Measurements from ENCODE around the gene CNOT8.
"Not testable (repeated sequence)": the region's sequence is repeated elsewhere in the genome, so short reads cannot be mapped to it uniquely, and the experiment has no call there.

The CNOT8 gene

DNA sequence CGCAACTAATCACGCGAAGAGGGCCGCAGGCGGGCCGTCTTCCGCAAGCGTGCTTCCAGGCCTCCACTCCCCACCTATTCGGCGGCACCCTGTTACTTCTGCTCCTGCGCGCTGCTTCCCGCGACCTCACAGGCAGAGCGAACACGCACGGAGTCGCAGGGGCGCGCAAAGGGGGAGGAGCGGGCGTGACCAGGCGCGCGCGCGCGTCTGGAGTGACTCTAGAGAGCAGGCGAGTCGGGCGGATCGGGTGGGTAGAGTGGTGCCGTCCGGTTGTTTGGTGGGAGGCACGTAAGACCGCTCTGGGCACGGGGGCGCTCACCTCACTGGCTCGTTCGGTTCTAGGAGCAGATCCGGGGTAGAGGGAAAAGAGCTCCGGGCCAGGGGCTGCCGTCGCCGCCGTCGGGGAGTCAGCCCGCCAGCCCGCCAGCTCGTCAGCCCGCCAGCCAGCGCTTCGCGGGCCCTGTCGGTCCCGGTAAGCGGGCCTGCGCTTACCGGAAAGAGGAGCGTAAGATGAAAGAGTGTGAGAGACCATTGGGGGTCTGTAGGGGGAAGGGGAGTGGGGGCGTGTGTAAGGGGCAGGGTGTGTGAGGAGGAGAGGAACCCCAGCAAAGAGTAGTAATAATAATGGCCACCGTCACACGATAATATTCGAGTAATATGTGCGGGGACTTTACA is at the start of gene CNOT8:
CNOT8 (plus strand) TSS at position 331 of the 675 bp plus-strand sequence. CDS start 4,652 bp downstream, outside the sequence.
- peak; percentile 96 to 97 for DNase-seq (ENCODE audit: low read depth in 1 of 2, low spot score in 1 of 2)

DNA sequence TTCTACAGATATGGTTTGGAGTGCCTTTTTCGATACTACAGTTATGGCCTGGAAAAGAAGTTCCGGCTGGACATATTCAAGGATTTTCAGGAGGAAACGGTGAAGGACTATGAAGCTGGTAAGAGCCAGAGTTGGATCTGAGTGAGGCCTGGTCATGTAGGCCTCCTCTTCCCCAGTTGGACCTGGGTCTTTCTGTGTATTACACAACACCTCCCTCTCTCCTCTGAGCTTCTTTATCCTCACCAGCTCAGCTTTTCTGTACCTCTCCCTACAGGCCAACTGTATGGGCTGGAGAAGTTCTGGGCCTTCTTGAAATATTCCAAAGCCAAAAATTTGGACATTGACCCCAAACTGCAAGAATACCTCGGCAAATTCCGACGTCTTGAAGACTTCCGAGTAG is 47.2 kb upstream of the CNOT8 start:
- DNase-seq (ENCODE audit: low read depth in 1 of 2, low spot score in 1 of 2): no peak

DNA sequence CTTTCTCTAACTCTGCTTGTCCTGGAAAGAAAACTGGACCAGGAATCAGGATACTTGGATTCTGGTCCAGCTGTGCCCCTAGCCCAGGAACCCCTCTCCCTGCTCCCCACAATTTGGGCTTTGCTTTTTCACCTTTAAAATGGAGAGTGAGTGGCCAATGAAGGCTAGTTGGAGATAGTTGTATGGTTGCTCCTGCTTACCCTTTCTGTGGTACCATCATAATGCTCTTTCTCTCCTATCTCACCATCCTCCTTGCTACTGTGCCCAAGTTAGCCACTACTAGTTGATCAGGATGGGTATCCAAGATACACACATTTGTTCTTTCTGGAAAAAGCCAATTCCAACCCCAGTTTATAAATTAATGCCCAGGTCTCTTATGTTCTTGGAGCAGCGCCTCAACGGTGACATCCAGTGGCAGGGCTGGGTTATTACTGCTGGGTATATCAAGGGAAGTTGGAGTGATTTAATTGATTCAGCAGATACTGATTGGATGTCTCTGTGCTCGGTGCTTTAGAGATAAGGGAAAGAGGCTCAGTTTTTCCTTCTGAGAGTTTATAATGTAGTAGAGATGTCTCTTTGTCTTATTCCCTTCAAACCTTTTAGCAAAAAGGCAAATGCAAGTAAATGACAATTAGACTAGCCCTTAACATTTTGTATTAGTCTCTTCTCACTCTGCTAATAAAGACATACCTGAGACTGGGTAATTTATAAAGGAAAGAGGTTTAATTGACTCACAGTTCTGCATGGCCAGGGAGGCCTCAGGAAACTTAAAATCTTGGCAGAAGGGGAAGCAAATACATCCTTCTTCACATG is 46.6 kb upstream of the CNOT8 start:
- DNase-seq (ENCODE audit: low read depth in 1 of 2, low spot score in 1 of 2): peak; percentile 30 to 42

DNA sequence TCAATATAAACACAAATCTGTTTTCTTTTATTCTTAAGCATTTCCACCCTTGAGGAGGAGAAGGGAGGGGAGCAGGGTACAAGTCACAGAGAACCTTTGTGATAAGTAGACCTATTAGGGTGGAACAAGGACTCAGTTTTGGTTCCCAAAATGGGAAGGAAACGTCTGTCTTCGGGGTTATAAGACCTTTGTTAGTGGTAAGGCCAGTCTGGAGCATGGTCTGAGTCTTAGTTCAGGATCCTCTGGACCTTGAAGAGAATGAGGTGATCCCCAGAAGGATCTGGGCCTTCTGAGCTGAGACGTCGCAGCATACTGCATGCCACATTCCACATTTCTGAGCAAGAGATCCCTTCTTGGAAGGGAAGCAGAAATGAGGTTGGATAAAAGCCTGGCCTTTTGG is 45.3 kb upstream of the CNOT8 start:
- no peak for DNase-seq (ENCODE audit: low read depth in 1 of 2, low spot score in 1 of 2)

- DNase-seq (ENCODE audit: low read depth in 1 of 2, low spot score in 1 of 2): no peak
Observed at GRCh38 chr5:154813736-154814135, 44.7 kb upstream of the CNOT8 start.

GRCh38 chr5:154815025-154815424 is 43.4 kb upstream of the CNOT8 start:
- no peak for DNase-seq (ENCODE audit: low read depth in 1 of 2, low spot score in 1 of 2)

GRCh38 chr5:154815684-154816247 is 42.7 kb upstream of the CNOT8 start:
- no peak for DNase-seq (ENCODE audit: low read depth in 1 of 2, low spot score in 1 of 2)

- no peak for DNase-seq (ENCODE audit: low read depth in 1 of 2, low spot score in 1 of 2)
Observed at GRCh38 chr5:154816891-154817492, 41.4 kb upstream of the CNOT8 start.

GRCh38 chr5:154817815-154818214 is 40.6 kb upstream of the CNOT8 start:
- DNase-seq (ENCODE audit: low read depth in 1 of 2, low spot score in 1 of 2): no peak

- DNase-seq (ENCODE audit: low read depth in 1 of 2, low spot score in 1 of 2): no peak
Observed at GRCh38 chr5:154818471-154819116, 39.8 kb upstream of the CNOT8 start.

DNA sequence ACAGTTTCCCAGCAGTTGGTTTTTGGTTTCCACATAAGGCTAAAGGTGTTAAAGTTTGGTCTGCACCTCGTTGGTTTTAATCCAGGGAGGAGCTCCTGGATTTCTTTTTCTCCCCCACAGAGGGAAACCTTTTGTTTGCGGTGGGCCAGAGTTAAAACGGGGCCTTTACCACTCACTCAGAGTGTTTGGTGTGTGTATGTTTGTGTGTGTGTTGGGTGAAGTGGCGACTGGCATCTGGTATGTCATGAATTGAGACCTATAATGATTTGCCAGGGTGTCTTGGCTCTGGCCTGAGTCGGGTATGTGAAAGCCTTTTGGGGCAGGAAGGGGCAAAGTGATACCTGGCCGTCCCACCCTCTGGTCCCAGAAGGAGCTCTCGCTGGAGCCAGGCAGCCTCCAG is 38.9 kb upstream of the CNOT8 start:
- DNase-seq (ENCODE audit: low read depth in 1 of 2, low spot score in 1 of 2): no peak

- DNase-seq (ENCODE audit: low read depth in 1 of 2, low spot score in 1 of 2): no peak
Observed at GRCh38 chr5:154820383-154820782, 38.0 kb upstream of the CNOT8 start.

GRCh38 chr5:154822896-154823295 is 35.5 kb upstream of the CNOT8 start:
- not testable (repeated sequence) for DNase-seq (ENCODE audit: low read depth in 1 of 2, low spot score in 1 of 2)

DNA sequence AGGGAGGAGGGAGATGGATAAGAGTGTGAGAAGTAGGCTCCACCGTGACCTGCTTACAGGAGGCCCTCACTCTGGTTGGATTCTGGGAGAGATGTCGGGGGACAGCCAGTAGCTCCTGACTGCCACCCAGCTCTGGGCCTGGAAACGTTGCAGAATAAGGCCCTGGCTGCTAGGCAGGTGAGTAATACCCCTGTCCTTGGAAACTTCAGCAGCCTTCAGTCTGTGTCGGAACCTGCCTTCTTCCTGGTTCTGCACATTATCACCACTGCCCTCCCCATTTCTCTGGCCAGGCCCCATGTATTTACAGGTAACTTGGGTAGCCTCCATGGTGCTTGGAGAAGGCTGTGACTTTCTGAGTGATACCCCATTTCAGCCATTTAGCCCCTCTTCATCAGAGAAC is 34.8 kb upstream of the CNOT8 start:
- DNase-seq (ENCODE audit: low read depth in 1 of 2, low spot score in 1 of 2): no peak

DNA sequence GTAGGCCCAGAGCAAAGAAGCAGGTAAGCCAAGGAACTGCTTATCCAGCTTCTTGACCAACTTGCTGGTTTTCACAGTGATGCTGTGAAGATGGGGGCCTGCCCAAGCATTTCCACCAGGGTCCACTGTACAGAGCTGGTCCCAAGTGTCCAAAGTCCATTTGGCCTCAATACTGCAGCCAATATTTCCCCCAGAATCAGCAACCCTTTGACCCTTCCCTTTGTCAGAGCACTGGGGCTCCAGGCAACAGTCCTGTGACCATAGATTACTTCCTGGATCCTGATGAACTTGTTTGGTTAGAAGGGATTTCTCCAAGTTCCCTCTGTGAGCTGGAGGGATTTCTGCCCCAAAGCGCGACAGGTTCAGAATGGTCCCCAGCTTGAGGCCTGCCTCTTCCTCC is 34.4 kb upstream of the CNOT8 start:
- no peak for DNase-seq (ENCODE audit: low read depth in 1 of 2, low spot score in 1 of 2)

DNA sequence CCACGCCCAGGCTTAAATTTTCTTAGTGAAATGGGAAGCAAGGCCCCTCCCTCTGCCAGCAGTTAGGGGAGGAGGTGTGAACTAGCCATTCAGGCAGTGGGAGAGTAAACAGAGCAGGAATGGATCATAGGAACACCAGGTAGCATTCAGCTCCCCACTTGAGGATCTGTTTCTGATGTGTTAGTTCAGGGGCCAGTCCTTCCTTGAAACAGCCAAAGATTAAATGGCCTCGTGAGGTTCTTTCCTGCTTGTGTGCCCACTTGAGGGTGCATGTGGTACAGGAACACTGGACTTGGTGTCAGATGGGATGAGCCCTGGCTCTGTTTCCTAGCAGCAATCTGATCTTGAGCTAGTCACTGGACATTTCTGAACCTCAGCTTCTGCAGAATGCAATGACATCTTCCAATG is 29.2 kb upstream of the CNOT8 start:
- DNase-seq (ENCODE audit: low read depth in 1 of 2, low spot score in 1 of 2): no peak

GRCh38 chr5:154829589-154830218 is 28.7 kb upstream of the CNOT8 start:
- DNase-seq (ENCODE audit: low read depth in 1 of 2, low spot score in 1 of 2): no peak

GRCh38 chr5:154830219-154830595 is 28.2 kb upstream of the CNOT8 start:
- no peak for DNase-seq (ENCODE audit: low read depth in 1 of 2, low spot score in 1 of 2)

DNA sequence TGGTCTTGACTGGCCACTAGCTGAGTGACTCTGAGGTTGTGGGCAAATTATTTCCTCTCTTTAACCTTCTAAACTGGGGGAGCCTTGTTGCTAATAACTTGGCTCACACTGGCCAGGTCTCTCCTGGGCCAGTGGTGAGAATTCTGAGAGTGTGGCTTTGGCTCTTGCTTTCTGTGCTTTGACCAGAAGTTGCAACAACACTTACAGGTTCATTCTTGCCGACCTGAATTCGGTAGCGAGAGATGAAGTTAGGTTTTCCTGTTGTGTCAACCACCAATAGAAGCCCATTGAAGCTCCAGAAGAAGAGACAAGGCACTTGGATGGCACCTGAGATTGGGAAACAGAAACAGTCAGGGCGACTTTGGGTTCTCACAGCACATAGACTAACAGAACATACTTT is 27.8 kb upstream of the CNOT8 start:
- no peak for DNase-seq (ENCODE audit: low read depth in 1 of 2, low spot score in 1 of 2)

- DNase-seq (ENCODE audit: low read depth in 1 of 2, low spot score in 1 of 2): no peak
Observed at GRCh38 chr5:154831451-154831850, 27.0 kb upstream of the CNOT8 start.

DNA sequence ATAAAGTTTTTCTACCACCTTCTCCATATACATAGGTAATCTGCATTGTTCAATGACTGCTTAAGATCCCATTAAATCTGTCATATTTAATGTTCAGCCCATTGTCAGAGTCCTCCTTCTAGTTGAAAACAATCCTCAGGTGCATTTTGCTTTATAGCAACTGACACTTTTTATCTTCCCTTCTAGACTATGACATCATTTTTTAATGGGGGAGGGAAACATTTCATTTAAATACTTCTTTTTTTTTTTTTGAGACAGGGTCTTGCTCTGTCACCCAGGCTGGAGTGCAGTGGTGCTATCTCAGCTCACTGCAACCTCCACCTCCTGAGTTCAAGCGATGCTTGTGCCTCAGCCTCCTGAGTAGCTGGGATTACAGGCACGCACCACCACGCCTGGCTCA is 25.6 kb upstream of the CNOT8 start:
- DNase-seq (ENCODE audit: low read depth in 1 of 2, low spot score in 1 of 2): not testable (repeated sequence)

All from activated T-helper 1 cell treated with anti-CD3 and anti-CD28 coated beads, Interleukin-2, amount 50 U/mL, for 16 hours (primary cell).